GM23338 (cell line): Measurements from ENCODE around the gene VPS36. TPM values are rescaled to one million over a fixed set of nuclear protein-coding genes. Genes with fewer than 3 reads are reported as not detected.

Experiments
- ATAC-seq: fragments of 200-7000 bp; cut with Tn5 transposase; 3 replicates; pipeline ENCODE4 v1.9.1; 2020
- DNase-seq: peaks from one replicate; pipeline ENCODE4 v3.0.0-alpha.2; 2015; ENCODE audit warnings: low spot score
- H2AFZ ChIP-seq: fragments of 200-600 bp; sonication (generic); 2 replicates; pipeline ENCODE4 v1.8.0; 2016; ENCODE audit warnings: antibody characterized with exemption, mild to moderate bottlenecking, moderate library complexity
- H3F3A ChIP-seq: fragments of 200-600 bp; sonication (generic); replicated peaks from 2 replicates; pipeline ENCODE4 v1.8.0; 2017; ENCODE audit warnings: antibody characterized with exemption, mixed run types, low read depth
- H3K27ac ChIP-seq: fragments of 200-600 bp; sonication (generic); 2 replicates; pipeline ENCODE4 v1.6.1; 2016; ENCODE audit warnings: low read depth
- H3K27me3 ChIP-seq: fragments of 200-600 bp; sonication (generic); 2 replicates; pipeline ENCODE4 v1.8.0; 2016; ENCODE audit warnings: mild to moderate bottlenecking, mixed run types, moderate library complexity; ENCODE audit not compliant: insufficient read depth
- H3K36me3 ChIP-seq: fragments of 200-600 bp; sonication (generic); 2 replicates; pipeline ENCODE4 v1.8.0; 2016; ENCODE audit warnings: mild to moderate bottlenecking; ENCODE audit not compliant: insufficient read depth
- H3K4me1 ChIP-seq: fragments of 200-600 bp; sonication (generic); 2 replicates; pipeline ENCODE4 v1.8.0; 2016; ENCODE audit warnings: mild to moderate bottlenecking, moderate library complexity; ENCODE audit not compliant: insufficient read depth
- H3K4me2 ChIP-seq: fragments of 200-600 bp; sonication (generic); 2 replicates; pipeline ENCODE4 v1.7.1; 2017; ENCODE audit warnings: mixed run types
- H3K4me3 ChIP-seq: fragments of 200-600 bp; sonication (generic); 2 replicates; pipeline ENCODE4 v1.6.1; 2016; ENCODE audit warnings: mixed run types
- H3K79me2 ChIP-seq: fragments of 200-600 bp; sonication (generic); replicated peaks from 2 replicates; pipeline ENCODE4 v1.8.0; 2017; ENCODE audit warnings: mild to moderate bottlenecking; ENCODE audit not compliant: insufficient read depth
- H3K9me2 ChIP-seq: fragments of 200-600 bp; sonication (generic); 2 replicates; pipeline ENCODE4 v1.8.0; 2017; ENCODE audit not compliant: insufficient read depth
- H4K20me1 ChIP-seq: fragments of 200-600 bp; sonication (generic); replicated peaks from 2 replicates; pipeline ENCODE4 v1.8.0; 2017; ENCODE audit warnings: mild to moderate bottlenecking; ENCODE audit not compliant: insufficient read depth
- H3K27ac Mint-ChIP-seq: 2 replicates; pipeline ENCODE4 v1.8.0; 2020; ENCODE audit warnings: inconsistent platforms, mild to moderate bottlenecking, moderate library complexity, mixed read lengths
- H3K27me3 Mint-ChIP-seq: 3 replicates; pipeline ENCODE4 v1.8.0; 2022; ENCODE audit warnings: low read depth, mild to moderate bottlenecking, moderate library complexity, mixed read lengths, inconsistent platforms; ENCODE audit not compliant: insufficient read depth, poor library complexity
- H3K36me3 Mint-ChIP-seq: 3 replicates; pipeline ENCODE4 v1.8.0; 2021; ENCODE audit warnings: low read depth, mild to moderate bottlenecking, inconsistent platforms, moderate library complexity, mixed read lengths
- H3K4me1 Mint-ChIP-seq: 3 replicates; pipeline ENCODE4 v1.8.0; 2020; ENCODE audit warnings: mild to moderate bottlenecking, inconsistent platforms, mixed read lengths
- H3K4me3 Mint-ChIP-seq: 3 replicates; pipeline ENCODE4 v1.8.0; 2021; ENCODE audit warnings: moderate library complexity, mild to moderate bottlenecking, inconsistent platforms, mixed read lengths
- H3K9me3 Mint-ChIP-seq: 3 replicates; pipeline ENCODE4 v1.8.0; 2020; ENCODE audit warnings: moderate library complexity, mild to moderate bottlenecking, inconsistent platforms, mixed read lengths
- CREB1 ChIP-seq: fragments of 250-450 bp; sonication (Bioruptor Pico); IDR thresholded peaks from 2 replicates; pipeline ENCODE4 v1.5.0; 2020; ENCODE audit warnings: low read depth, mild to moderate bottlenecking, moderate library complexity
- CTCF ChIP-seq, 2 experiments: fragments of 200-600 bp in 1 of 2; sonication (generic) in 1 of 2; conservative IDR thresholded peaks; 2 replicates each; pipeline versions ENCODE4 v1.5.1 to v1.6.1; 2016 to 2017; ENCODE audit warnings: antibody characterized with exemption in 2 of 2, low read depth in 2 of 2, mild to moderate bottlenecking in 2 of 2, moderate library complexity in 1 of 2
- ETS1 ChIP-seq: IDR thresholded peaks from 2 replicates; pipeline ENCODE4 v1.6.1; 2016; ENCODE audit warnings: antibody characterized with exemption
- EZH2 ChIP-seq: fragments of 200-600 bp; sonication (generic); IDR thresholded peaks from one replicate; pipeline ENCODE4 v1.8.0; 2017; ENCODE audit warnings: antibody characterized with exemption, mild to moderate bottlenecking, low read depth; ENCODE audit not compliant: unreplicated experiment
- JUNB ChIP-seq: IDR thresholded peaks from one replicate; pipeline ENCODE4 v1.6.1; 2016; ENCODE audit warnings: antibody characterized with exemption; ENCODE audit not compliant: unreplicated experiment
- POLR2AphosphoS5 ChIP-seq: IDR thresholded peaks from 2 replicates; pipeline ENCODE4 v1.6.1; 2016; ENCODE audit warnings: antibody characterized with exemption, low read depth
- REST ChIP-seq: IDR thresholded peaks from one replicate; pipeline ENCODE4 v1.6.1; 2018; ENCODE audit warnings: antibody characterized with exemption; ENCODE audit not compliant: unreplicated experiment
- ZNF114 ChIP-seq: fragments of 250-450 bp; sonication (Bioruptor Pico); IDR thresholded peaks from 2 replicates; pipeline ENCODE4 v1.5.0; 2020; ENCODE audit warnings: mild to moderate bottlenecking, moderate library complexity
- ZNF331 ChIP-seq: fragments of 250-450 bp; sonication (Bioruptor Pico); IDR thresholded peaks from 2 replicates; pipeline ENCODE4 v1.5.0; 2020; ENCODE audit warnings: low read depth, mild to moderate bottlenecking, moderate library complexity
- ZNF462 ChIP-seq: fragments of 250-450 bp; sonication (Bioruptor Pico); IDR thresholded peaks from 2 replicates; pipeline ENCODE4 v1.5.0; 2020; ENCODE audit warnings: mild to moderate bottlenecking, moderate library complexity
- polyA plus RNA-seq: library from polyadenylated mRNA; unstranded; fragments of >200 nt; fragmentation: Nextera tagmentation; extraction: Ambion mirVana; gene quantifications from 2 replicates; pipeline ENCODE4 v1.2.1, GENCODE V29; 2016
- total RNA-seq: library from RNA; depleted of rRNA; stranded (reverse); fragments of >200 nt; shearing (Covaris generic); gene quantifications from 2 replicates; pipeline ENCODE4 v1.2.3, GENCODE V29; 2014

VPS36 gene
- total and polyA plus RNA-seq, 2 experiments from 2014 or later: 28.9 to 36.2 TPM

GRCh38 chr13:52377898-52378297, 72.5 kb downstream of the VPS36 start:
- Mint-ChIP-seq H3K27me3 (no peaks in the 10 kb centered on the region), H3K4me1 (no peaks in the 10 kb centered on the region), H3K27ac (no peak overlapping the region), H3K36me3 (no peaks in the 10 kb centered on the region), H3K4me3 (no peak overlapping the region), H3K9me3 (no peaks in the 10 kb centered on the region)
- Histone ChIP-seq H3K9me2 (no peaks in the 10 kb centered on the region), H4K20me1 (no peaks in the 10 kb centered on the region), H3K36me3 (no peaks in the 10 kb centered on the region), H3K27me3 (no peaks in the 10 kb centered on the region), H3K4me1 (no peaks in the 10 kb centered on the region), H3K79me2 (no peaks in the 10 kb centered on the region), H3F3A (no peaks in the 10 kb centered on the region), H3K4me2 (no peak overlapping the region), H3K4me3 (no peak overlapping the region), H3K27ac (no peak overlapping the region), H2AFZ (no peak overlapping the region)
- TF ChIP-seq ZNF331: no peak
- TF ChIP-seq ZNF462 (CRISPR knock-in tag): no peak
- TF ChIP-seq CREB1 (CRISPR knock-in tag): no peak
- TF ChIP-seq ZNF114 (CRISPR knock-in tag): no peak
- no peak for TF ChIP-seq POLR2AphosphoS5
- no peak for TF ChIP-seq ETS1
- TF ChIP-seq EZH2: no peak
- no peak for TF ChIP-seq JUNB
- TF ChIP-seq REST: no peak
- TF ChIP-seq CTCF (conservative IDR thresholded peaks at IDR 0.05; ENCODE audit: low read depth in 2 of 2): no peak
- ATAC-seq: no peak
- DNase-seq: no peak
